ENCODE data around the gene HBG1. TPM values are rescaled to one million over a fixed set of nuclear protein-coding genes. Genes with fewer than 3 reads are reported as not detected.

The HBG1 gene
- total and polyA plus RNA-seq, 4 experiments from 2014 or later, result not detected

- Mint-ChIP-seq H3K27ac (no peak overlapping the region), H3K4me3 (no peak overlapping the region), H3K36me3 (no peaks in the 10 kb centered on the region), H3K27me3 (no peaks in the 10 kb centered on the region), H3K9me3 (peaks cover 0 to 4% (median under 1%) of the 10 kb centered on the region in 8 donors), H3K4me1 (no peaks in the 10 kb centered on the region)
- no peaks in the 10 kb centered on the region for H3K27me3 ChIP-seq (ENCODE audit: insufficient read depth, low read length)
- no peaks in the 10 kb centered on the region for H3K9me3 ChIP-seq (ENCODE audit: control insufficient read depth in 1 of 2, low read length in 2 of 2)
- ChIA-PET CTCF (ENCODE audit: partially characterized antibody) (no interaction called here), POLR2A (ENCODE audit: partially characterized antibody) (no interaction called here)
- no peak for DNase-seq
- H3K4me3 ChIP-seq (ENCODE audit: low read length in 2 of 2), result no peak overlapping the region
- no peaks in the 10 kb centered on the region for H3K36me3 ChIP-seq (ENCODE audit: insufficient read depth, low read length)
- intact Hi-C loops (cut with micrococcal nuclease), result no loop called here
- H3K4me1 ChIP-seq (ENCODE audit: insufficient read depth, low read length), result no peaks in the 10 kb centered on the region
- no peak overlapping the region for H3K27ac ChIP-seq (ENCODE audit: low read depth, low read length)
Observed at GRCh38 chr11:5289696-5290095, 40.0 kb upstream of the HBG1 start.

GRCh38 chr11:5288906-5289550, 39.4 kb upstream of the HBG1 start:
- H3K4me1 ChIP-seq (ENCODE audit: insufficient read depth, low read length), result no peaks in the 10 kb centered on the region
- Mint-ChIP-seq H3K4me3 (no peak overlapping the region), H3K27ac (no peak overlapping the region), H3K4me1 (no peaks in the 10 kb centered on the region), H3K36me3 (no peaks in the 10 kb centered on the region), H3K27me3 (no peaks in the 10 kb centered on the region), H3K9me3 (peaks cover 0 to 4% (median under 1%) of the 10 kb centered on the region in 8 donors)
- H3K9me3 ChIP-seq (ENCODE audit: control insufficient read depth in 1 of 2, low read length in 2 of 2), result no peaks in the 10 kb centered on the region
- intact Hi-C loops (cut with micrococcal nuclease), result no loop called here
- no peaks in the 10 kb centered on the region for H3K36me3 ChIP-seq (ENCODE audit: insufficient read depth, low read length)
- CTCF ChIA-PET (ENCODE audit: partially characterized antibody), result no interaction called here
- H3K27ac ChIP-seq (ENCODE audit: low read depth, low read length), result no peak overlapping the region
- POLR2A ChIA-PET (ENCODE audit: partially characterized antibody), result no interaction called here
- H3K27me3 ChIP-seq (ENCODE audit: insufficient read depth, low read length), result no peaks in the 10 kb centered on the region
- DNase-seq, result no peak
- no peak overlapping the region for H3K4me3 ChIP-seq (ENCODE audit: low read length in 2 of 2)

- no peaks in the 10 kb centered on the region for H3K36me3 ChIP-seq (ENCODE audit: insufficient read depth, low read length)
- H3K4me1 ChIP-seq (ENCODE audit: insufficient read depth, low read length), result no peaks in the 10 kb centered on the region
- no peaks in the 10 kb centered on the region for H3K27me3 ChIP-seq (ENCODE audit: insufficient read depth, low read length)
- no peaks in the 10 kb centered on the region for H3K4me1 Mint-ChIP-seq
- CTCF ChIA-PET (ENCODE audit: partially characterized antibody), result no interaction called here
- POLR2A ChIA-PET (ENCODE audit: partially characterized antibody), result no interaction called here
- H3K4me3 ChIP-seq (ENCODE audit: low read length in 2 of 2), result no peak overlapping the region
- H3K4me3 Mint-ChIP-seq, result no peak overlapping the region
- intact Hi-C loops (cut with micrococcal nuclease), result no loop called here
- H3K27ac ChIP-seq (ENCODE audit: low read depth, low read length), result no peak overlapping the region
- no peak for DNase-seq
- H3K9me3 ChIP-seq (ENCODE audit: control insufficient read depth in 1 of 2, low read length in 2 of 2), result no peaks in the 10 kb centered on the region
- no peaks in the 10 kb centered on the region for H3K27me3 Mint-ChIP-seq
- H3K9me3 Mint-ChIP-seq, result peaks cover 0 to 4% (median under 1%) of the 10 kb centered on the region in 8 donors
- no peaks in the 10 kb centered on the region for H3K36me3 Mint-ChIP-seq
- no peak overlapping the region for H3K27ac Mint-ChIP-seq
Observed at GRCh38 chr11:5288108-5288905, 38.6 kb upstream of the HBG1 start.

- no peak overlapping the region for H3K4me3 Mint-ChIP-seq
- intact Hi-C loops (cut with micrococcal nuclease), result no loop called here
- no peaks in the 10 kb centered on the region for H3K4me1 Mint-ChIP-seq
- H3K27me3 ChIP-seq (ENCODE audit: insufficient read depth, low read length), result no peaks in the 10 kb centered on the region
- ChIA-PET CTCF (ENCODE audit: partially characterized antibody) (no interaction called here), POLR2A (ENCODE audit: partially characterized antibody) (no interaction called here)
- H3K36me3 Mint-ChIP-seq, result no peaks in the 10 kb centered on the region
- no peak overlapping the region for H3K27ac Mint-ChIP-seq
- no peaks in the 10 kb centered on the region for H3K4me1 ChIP-seq (ENCODE audit: insufficient read depth, low read length)
- peaks cover 0 to 1% of the 10 kb centered on the region in 2 donors for H3K27me3 Mint-ChIP-seq
- H3K27ac ChIP-seq (ENCODE audit: low read depth, low read length), result no peak overlapping the region
- no peak for DNase-seq
- no peaks in the 10 kb centered on the region for H3K9me3 ChIP-seq (ENCODE audit: control insufficient read depth in 1 of 2, low read length in 2 of 2)
- H3K36me3 ChIP-seq (ENCODE audit: insufficient read depth, low read length), result no peaks in the 10 kb centered on the region
- no peak overlapping the region for H3K4me3 ChIP-seq (ENCODE audit: low read length in 2 of 2)
- H3K9me3 Mint-ChIP-seq, result peaks cover 0 to 2% (median 0%) of the 10 kb centered on the region in 8 donors
Observed at GRCh38 chr11:5286901-5287300, 37.2 kb upstream of the HBG1 start.

GRCh38 chr11:5286351-5286750, 36.7 kb upstream of the HBG1 start:
- no peaks in the 10 kb centered on the region for H3K4me1 ChIP-seq (ENCODE audit: insufficient read depth, low read length)
- H3K9me3 Mint-ChIP-seq, result peaks cover 0 to 2% (median 0%) of the 10 kb centered on the region in 8 donors
- intact Hi-C loops (cut with micrococcal nuclease), result no loop called here
- ChIA-PET POLR2A (ENCODE audit: partially characterized antibody) (no interaction called here), CTCF (ENCODE audit: partially characterized antibody) (no interaction called here)
- no peaks in the 10 kb centered on the region for H3K27me3 ChIP-seq (ENCODE audit: insufficient read depth, low read length)
- H3K4me1 Mint-ChIP-seq, result no peaks in the 10 kb centered on the region
- H3K36me3 Mint-ChIP-seq, result no peaks in the 10 kb centered on the region
- no peak overlapping the region for H3K27ac Mint-ChIP-seq
- no peak overlapping the region for H3K4me3 Mint-ChIP-seq
- H3K27me3 Mint-ChIP-seq, result peaks cover 0 to 1% of the 10 kb centered on the region in 2 donors
- no peak overlapping the region for H3K4me3 ChIP-seq (ENCODE audit: low read length in 2 of 2)
- DNase-seq, result no peak
- H3K27ac ChIP-seq (ENCODE audit: low read depth, low read length), result no peak overlapping the region
- no peaks in the 10 kb centered on the region for H3K9me3 ChIP-seq (ENCODE audit: control insufficient read depth in 1 of 2, low read length in 2 of 2)
- no peaks in the 10 kb centered on the region for H3K36me3 ChIP-seq (ENCODE audit: insufficient read depth, low read length)

GRCh38 chr11:5285703-5286340, 36.2 kb upstream of the HBG1 start:
- no peaks in the 10 kb centered on the region for H3K36me3 Mint-ChIP-seq
- no peak overlapping the region for H3K4me3 ChIP-seq (ENCODE audit: low read length in 2 of 2)
- peaks cover 0 to 1% of the 10 kb centered on the region in 2 donors for H3K27me3 Mint-ChIP-seq

GRCh38 chr11:5284637-5285036, 35.0 kb upstream of the HBG1 start:
- no peaks in the 10 kb centered on the region for H3K36me3 ChIP-seq (ENCODE audit: insufficient read depth, low read length)

More at GRCh38 chr11:5285703-5286340, 36.2 kb upstream of the HBG1 start:
- Histone ChIP-seq H3K36me3 (ENCODE audit: insufficient read depth, low read length) (no peaks in the 10 kb centered on the region), H3K4me1 (ENCODE audit: insufficient read depth, low read length) (no peaks in the 10 kb centered on the region), H3K27ac (ENCODE audit: low read depth, low read length) (no peak overlapping the region), H3K9me3 (ENCODE audit: control insufficient read depth in 1 of 2, low read length in 2 of 2) (no peaks in the 10 kb centered on the region), H3K27me3 (ENCODE audit: insufficient read depth, low read length) (no peaks in the 10 kb centered on the region)
- ChIA-PET CTCF (ENCODE audit: partially characterized antibody) (no interaction called here), POLR2A (ENCODE audit: partially characterized antibody) (no interaction called here)
- Mint-ChIP-seq H3K4me3 (no peak overlapping the region), H3K9me3 (peaks cover 0 to 1% (median 0%) of the 10 kb centered on the region in 8 donors), H3K27ac (no peak overlapping the region), H3K4me1 (no peaks in the 10 kb centered on the region)
- intact Hi-C loops (cut with micrococcal nuclease), result no loop called here
- no peak for DNase-seq

More at GRCh38 chr11:5284637-5285036, 35.0 kb upstream of the HBG1 start:
- Histone ChIP-seq H3K27me3 (ENCODE audit: insufficient read depth, low read length) (no peaks in the 10 kb centered on the region), H3K4me3 (ENCODE audit: low read length in 2 of 2) (no peak overlapping the region), H3K4me1 (ENCODE audit: insufficient read depth, low read length) (no peaks in the 10 kb centered on the region), H3K27ac (ENCODE audit: low read depth, low read length) (no peak overlapping the region), H3K9me3 (ENCODE audit: control insufficient read depth in 1 of 2, low read length in 2 of 2) (no peaks in the 10 kb centered on the region)
- H3K27me3 Mint-ChIP-seq, result peaks cover 1 to 2% of the 10 kb centered on the region in 2 donors
- no peak for DNase-seq
- H3K9me3 Mint-ChIP-seq, result no peaks in the 10 kb centered on the region
- intact Hi-C loops (cut with micrococcal nuclease), result no loop called here
- no peak overlapping the region for H3K4me3 Mint-ChIP-seq
- no peaks in the 10 kb centered on the region for H3K36me3 Mint-ChIP-seq
- H3K4me1 Mint-ChIP-seq, result no peaks in the 10 kb centered on the region
- CTCF ChIA-PET (ENCODE audit: partially characterized antibody), result no interaction called here
- H3K27ac Mint-ChIP-seq, result no peak overlapping the region
- POLR2A ChIA-PET (ENCODE audit: partially characterized antibody), result no interaction called here
